GM11168 (cell line): ENCODE data around the gene CCDC137.
"Not testable (repeated sequence)": the region's sequence is repeated elsewhere in the genome, so short reads cannot be mapped to it uniquely, and the experiment has no call there.

Source experiments
- in situ Hi-C: fragments of 300-500 bp; cut with MboI; formaldehyde crosslinking; loops from one replicate; pipeline ENCODE4 v1.12.0; 2022; ENCODE audit warnings: low sequenced_read_pairs; ENCODE audit not compliant: unreplicated experiment

The CCDC137 gene, protein sequence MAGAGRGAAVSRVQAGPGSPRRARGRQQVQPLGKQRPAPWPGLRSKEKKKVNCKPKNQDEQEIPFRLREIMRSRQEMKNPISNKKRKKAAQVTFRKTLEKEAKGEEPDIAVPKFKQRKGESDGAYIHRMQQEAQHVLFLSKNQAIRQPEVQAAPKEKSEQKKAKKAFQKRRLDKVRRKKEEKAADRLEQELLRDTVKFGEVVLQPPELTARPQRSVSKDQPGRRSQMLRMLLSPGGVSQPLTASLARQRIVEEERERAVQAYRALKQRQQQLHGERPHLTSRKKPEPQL

DNA sequence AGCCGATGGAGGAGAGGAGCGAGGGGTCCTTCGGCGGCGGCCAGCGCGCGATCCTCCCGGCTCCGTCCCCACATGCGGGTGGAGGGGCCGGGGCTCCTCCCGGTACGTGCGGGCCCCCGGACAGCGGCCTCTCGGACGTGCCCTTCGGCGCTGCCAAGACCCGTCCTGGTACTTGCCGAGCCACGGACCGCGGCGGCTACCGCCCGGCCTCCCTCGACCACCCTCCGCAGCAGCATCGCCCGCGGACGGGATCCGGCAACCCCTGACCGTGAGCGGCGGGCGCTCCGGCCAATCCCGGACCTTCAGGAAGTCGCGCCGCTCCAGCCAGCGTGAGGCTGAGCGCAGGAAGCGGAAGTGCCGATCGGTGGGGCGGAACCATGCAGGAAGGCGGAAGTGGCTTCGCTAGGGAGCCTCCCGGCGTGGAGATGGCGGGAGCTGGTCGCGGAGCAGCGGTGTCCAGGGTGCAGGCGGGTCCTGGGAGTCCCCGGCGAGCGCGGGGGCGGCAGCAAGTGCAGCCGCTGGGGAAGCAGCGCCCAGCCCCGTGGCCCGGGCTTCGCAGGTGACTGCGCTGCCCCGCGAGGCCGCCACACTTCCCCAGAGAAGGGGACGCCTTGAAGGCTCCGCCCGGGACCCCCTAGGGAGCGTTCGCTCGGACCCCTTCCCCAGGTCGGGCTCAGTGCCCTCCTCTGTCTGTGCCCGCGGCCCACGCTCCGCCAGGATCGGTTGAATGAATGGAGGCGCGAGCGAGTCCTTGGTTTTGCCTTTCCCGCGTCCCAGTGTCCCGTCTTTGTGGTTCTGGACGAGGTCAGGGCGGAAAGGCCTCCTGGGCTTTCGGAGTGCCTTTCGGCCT lies at the start of gene CCDC137, which contains the start of gene OXLD1:
TSS of gene CCDC137 (plus strand) at position 396 of the 850 bp plus-strand sequence. CDS start at position 426, 30 bp downstream.
TSS of gene OXLD1 (minus strand) at position 264 of the 850 bp plus-strand sequence. CDS start at position 236, 28 bp downstream.
- in situ Hi-C loops: no loop called here

DNA sequence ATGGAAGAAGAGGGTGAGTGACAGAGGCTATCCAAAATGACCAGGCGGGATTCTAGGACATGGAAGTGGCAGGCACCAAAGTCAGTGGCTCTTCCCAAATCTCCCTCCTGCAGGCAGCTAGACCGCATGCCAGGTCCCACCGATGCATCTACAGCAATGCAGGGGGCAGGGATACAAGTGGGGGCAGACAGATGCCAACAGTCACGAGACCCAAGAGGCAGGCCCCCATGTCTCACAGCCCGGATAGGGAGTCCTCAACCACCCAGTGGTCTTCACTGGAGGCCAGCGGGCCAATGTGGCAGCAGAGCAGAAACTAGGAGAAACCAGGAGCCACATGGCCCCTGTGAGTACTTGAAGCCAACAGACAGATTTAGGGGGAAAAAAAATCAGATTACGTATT lies 49.7 kb upstream of the CCDC137 start:
- in situ Hi-C loops: no loop called here

DNA sequence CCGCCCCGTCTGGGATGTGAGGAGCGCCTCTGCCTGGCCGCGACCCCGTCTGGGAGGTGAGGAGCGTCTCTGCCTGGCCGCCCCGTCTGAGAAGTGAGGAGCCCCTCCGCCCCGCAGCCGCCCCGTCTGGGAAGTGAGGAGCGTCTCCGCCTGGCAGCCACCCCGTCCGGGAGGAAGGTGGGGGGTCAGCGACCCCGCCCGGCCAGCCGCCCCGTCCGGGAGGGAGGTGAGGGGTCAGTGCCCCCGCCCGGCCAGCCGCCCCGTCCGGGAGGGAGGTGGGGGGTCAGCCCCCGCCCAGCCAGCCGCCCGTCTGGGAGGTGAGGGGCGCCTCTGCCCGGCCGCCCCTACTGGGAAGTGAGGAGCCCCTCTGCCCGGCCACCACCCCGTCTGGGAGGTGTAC lies 48.2 kb upstream of the CCDC137 start:
- in situ Hi-C loops: not testable (repeated sequence)

DNA sequence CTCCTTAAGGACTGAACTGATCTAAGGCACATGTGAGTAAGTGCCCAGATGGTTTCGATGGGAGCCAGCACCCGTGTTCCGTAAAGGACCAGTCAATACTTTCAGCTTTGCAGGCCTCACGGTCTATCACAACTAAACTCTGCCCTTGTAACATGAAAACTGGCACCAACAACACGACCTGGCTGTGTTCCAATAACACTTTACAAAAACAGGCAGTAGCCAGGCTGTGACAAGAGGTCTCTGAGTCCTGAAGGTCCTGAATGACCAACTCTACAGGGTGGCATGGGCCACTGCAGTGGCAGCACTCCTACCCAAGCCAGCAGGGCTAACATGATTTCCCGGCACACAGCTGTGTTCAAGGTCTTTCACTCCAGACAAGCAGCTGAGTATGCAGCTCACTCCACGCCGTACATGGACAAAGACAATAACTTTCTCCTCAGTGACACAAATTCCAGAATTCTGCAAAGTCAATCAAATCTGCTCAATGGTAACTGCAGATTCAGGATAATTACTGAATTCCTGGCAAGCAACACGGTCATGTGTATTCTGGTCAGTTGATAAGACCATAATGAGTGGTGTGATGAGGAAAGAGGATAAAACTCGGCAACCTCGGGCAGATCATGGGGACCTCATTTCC lies 44.9 kb upstream of the CCDC137 start:
- in situ Hi-C loops: no loop called here

DNA sequence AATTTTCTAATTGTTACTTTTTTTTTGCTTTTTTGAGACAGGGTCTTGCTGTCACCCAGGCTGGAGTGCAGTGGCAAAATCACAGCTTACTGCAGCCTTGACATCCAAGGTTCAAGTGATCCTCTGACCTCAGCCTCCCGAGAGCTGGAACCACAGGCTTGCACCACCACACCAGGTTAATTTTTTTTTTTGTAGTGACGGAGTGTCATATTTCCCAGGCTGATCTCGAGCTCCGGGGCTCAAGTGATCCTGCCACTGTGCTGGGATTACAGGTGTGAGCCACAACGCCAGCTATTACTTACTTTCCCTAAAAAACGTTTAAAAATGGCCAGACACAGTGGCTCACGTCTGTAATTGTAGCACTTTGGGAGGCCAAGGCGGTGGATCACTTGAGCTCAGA lies 36.3 kb upstream of the CCDC137 start:
- in situ Hi-C loops: no loop called here

DNA sequence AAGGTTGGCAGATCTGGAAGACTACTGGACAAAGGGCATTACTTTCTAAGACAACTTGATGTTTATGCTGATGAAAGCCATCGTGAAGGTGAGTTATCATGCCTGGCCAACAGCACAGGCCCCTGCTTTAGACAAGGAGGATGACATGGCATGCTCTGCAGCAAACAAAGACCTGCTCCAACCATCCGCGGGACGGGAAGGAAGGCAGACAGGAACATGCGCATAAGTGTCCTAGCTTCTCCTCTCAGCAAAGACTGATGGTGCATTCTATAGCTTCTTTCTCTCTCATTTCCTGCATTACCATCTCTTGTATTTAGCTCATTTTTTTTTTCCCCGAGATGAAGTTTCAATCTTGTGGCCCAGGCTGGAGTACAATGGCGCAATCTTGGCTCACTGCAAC lies 35.1 kb upstream of the CCDC137 start:
- in situ Hi-C loops: no loop called here

DNA sequence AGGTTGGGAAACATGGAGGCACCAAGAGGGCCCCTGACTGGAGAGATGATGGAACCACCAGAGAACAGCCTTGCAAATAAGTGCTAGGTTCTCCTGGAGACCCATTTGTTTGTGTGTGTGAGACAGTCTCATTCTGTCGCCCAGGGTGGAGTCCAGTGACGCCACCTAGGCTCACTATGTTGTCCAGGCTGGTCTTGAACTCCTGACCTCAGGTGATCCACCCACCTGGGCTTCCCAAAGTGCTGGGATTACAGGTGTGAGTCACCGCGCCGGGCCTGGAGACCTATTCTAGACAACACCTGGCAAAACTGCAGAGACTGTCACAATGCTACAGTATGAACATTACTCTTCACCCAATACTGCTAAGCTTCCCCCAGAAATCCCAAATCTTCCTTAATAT lies 31.1 kb upstream of the CCDC137 start:
- in situ Hi-C loops: no loop called here

DNA sequence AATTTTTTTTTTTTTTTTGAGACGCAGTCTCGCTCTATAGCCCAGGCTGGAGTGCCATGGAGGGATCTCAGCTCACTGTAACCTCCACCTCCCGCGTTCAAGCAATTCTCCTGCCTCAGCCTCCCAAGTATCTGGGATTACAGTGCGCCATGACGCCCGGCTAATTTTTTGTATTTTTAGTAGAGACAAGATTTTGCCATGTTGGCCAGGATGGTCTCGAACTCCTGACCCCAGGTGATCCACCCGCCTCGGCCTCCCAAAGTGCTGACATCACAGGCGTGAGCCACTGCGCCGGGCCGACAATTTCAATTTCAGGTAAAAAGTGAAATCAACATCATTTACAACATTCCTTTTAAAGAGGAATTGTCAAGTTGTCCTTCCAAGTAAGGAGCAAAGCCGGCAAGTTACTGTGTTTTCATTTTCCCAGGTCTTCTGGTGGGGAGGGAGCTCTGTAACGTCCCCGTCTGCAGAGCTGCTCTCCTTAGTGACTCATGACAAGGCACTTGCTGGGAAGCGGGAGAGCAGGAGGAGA lies 30.5 kb upstream of the CCDC137 start:
- in situ Hi-C loops: no loop called here

DNA sequence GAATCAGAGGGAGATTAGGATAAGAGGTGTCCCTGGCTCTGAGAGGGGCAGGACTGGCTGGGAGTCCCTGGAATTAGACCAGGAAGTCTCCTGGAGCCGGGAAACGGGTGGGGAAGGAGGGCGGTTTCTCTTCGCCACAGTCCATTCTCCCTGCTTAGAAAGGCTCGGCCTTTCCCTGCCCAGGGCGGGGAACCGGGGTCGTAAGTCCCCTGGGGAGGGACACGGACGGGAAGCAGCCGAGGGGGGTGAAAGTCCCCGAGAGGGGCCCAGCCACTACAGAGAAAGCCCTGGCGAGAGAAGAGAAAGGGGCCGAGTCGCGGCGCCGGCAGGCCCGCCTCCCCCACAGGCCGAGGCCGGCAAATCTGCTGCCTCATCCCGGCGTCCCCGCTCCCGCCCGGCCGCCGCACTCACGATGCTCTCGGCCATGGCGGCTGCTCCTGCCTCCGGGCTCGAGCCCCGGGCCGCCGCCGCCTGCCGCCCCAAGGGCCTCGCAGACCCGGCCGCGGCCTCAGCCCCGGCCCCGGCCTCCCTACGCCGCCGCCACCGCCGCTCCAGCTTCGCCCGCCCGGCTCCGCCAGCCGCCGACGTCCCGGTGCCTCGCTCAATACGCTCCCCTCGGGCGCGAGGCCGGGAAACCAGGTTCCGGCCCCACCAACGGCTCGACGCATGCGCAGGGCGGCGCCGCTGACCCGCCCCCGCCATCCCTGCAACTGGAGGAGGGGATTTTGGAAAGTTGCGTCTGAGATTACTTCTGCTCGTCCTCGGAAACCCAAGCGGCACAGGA lies 29.8 kb upstream of the CCDC137 start, which contains the start of the genes NPLOC4 and TSPAN10:
TSS of gene NPLOC4 (minus strand) at position 608 of the 784 bp plus-strand sequence. CDS start at position 426, 182 bp downstream.
TSS of gene TSPAN10 (plus strand) at position 692 of the 784 bp plus-strand sequence. CDS start 5,217 bp downstream, outside the sequence.
- in situ Hi-C loops: no loop called here

DNA sequence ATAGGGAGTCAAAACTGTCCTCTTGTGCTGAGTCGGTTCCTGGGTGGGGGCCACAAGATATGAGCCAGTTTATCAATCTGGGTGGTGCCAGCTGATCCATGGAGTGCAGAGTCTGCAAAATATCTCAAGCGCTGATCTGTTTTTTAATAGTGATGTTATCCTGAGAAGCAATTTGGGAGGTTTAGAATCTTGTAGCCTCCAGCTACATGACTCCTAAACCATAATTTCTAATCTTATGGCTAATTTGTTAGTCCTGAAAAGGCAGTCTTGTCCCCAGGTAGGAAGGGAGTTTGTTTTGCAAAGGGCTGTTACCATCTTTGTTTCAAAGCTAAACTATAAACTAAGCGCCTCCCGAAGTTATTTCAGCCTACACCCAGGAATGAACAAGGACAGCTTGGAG lies 27.9 kb upstream of the CCDC137 start:
- in situ Hi-C loops: no loop called here

DNA sequence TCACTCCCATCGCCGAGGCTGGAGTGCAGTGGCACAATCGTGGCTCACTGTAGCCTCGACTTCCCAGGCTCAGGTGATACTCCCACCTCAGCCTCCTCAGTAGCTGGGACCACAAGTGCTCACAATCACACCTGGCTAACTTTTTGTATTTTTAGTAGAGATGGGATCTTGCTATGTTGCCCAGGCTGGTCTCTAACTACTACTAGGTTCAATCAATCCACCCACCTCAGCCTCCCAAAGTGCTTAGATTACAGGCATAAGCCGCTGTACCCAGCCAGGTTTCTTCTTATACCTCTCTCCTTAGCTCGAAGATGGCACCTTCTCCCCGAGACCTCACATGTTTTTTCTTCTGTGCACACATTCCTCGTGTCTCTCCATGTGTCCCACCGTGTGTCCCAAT lies 26.5 kb upstream of the CCDC137 start:
- in situ Hi-C loops: no loop called here

DNA sequence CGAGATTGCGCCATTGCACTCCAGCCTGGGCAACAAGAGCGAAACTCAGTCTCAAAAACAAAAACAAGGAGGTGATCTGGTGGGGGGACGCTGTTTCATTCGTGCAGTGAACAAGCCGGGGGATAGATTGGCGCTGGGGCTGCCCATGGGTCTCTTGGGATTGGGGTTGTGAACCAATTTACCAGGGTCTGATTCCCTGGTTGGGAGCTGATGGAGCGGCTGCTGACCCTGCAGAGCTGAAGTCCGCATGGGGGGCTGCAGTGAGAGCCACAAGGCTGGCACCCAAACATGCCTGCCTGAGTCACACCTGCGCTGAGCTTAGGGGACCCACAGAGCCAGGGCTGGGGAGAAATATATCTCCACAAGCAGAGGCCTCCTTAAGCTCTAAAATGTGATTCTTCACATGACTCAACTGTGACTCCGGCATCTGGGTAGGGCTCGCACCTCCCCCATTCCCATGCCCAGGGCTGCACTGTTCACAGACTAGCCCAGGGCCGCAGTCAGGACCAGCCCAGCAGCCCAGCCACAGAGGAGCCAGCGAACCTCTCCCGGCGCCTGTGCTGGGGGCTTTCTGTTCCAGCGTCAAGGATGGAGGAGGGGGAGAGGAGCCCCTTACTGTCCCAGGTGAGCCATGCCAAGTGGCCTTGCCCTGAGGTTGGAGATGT lies 24.6 kb upstream of the CCDC137 start:
- in situ Hi-C loops: no loop called here

DNA sequence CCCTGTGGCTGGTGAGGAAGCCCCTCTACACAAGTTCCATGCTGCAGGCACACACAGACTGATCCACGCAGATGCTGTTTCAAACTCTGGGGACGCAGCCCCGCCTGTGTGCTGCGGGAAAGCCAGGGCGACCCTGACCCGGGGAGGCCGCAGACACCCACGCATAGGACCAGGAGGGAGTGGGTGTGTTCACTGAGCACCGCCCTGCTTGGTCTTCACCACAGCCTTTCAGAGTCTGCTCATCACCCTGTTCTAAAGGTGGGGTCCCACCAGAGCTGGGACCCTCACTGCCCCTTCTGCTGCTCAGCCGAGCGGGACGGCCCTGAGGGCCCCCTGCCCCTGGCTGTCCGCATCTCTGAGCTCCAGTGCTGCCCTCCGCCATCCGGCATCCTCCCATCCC lies 22.0 kb upstream of the CCDC137 start:
- in situ Hi-C loops: no loop called here

DNA sequence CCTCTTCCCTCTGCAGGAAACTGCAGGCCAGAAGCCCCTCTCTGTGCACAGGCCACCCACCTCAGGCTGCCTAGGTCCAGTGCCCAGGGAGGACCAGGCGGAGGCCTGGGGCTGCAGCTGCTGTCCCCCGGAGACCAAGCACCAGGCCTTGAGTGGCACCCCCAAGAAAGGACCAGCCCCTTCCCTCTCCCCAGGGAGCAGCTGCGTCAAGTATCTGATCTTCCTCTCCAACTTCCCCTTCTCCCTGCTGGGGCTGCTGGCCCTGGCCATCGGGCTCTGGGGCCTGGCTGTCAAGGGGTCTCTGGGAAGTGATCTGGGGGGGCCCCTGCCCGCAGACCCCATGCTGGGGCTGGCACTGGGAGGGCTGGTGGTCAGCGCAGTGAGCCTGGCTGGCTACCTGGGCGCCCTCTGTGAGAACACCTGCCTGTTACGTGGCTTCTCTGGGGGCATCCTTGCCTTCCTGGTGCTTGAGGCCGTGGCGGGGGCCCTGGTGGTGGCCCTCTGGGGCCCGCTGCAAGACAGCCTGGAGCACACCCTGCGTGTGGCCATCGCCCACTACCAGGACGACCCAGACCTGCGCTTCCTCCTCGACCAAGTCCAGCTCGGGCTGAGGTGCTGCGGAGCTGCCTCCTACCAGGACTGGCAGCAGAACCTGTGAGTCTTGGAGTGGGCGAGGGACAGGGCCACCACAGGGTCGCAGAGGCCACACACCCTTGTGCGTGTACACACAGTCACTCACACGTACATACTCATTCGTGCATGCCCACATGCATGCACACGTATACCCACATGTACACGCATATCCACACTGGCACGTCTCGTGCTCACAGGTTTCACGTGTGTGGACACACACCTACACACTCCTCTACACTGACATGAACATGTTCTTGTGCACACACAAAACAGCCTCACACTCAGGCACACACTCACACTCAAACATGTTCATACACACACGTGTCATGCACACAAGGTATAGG lies 21.3 kb upstream of the CCDC137 start:
- in situ Hi-C loops: no loop called here

DNA sequence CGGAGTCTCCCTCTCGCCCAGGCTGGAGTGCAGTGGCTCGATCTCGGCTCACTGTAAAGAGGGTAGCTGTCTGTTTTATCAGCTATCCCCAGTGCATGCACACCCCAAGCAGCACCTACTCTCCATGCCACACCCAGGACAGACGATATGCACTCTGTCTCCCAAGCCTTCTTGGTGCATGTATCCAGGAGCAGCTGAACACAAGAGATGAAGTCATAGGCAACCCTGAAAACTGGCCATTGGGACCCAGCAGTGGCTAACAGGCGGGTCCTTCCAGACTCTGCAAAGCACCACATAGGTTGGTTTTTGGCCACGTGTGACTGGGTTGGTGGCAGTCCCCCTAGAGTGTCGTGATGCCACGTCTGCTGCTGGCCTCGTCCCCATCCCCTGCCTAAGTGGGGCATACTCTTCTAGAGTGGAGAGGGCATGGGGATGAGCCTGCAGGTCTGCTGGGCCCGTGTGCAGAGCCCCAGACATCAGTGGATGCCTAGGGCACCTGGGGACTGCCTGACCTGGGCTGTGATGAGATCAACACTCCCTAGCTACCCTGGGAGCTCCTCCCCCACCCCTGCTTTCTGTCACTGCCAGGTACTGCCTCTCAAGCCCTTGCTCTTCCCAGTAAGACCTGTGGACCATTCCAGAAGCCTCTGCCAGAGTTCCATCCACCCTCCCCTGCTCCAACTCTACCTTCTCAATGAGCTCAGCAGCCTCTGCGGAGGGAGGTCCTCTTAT lies 19.5 kb upstream of the CCDC137 start:
- in situ Hi-C loops: no loop called here

DNA sequence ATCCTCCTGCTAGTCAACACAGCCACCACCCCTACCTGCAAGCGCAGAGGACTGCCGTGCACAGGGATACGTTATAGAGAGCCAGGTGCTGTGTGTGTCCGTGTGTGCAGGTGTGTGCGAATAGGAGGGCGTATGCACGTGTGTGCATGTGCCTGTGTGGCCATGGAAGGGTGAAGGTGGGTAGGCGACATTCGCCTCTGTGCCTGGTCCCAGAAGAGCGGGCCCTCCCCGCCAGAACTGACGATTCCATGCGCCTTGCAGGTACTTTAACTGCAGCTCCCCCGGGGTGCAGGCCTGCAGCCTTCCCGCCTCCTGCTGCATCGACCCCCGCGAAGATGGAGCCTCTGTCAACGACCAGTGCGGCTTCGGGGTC lies 18.9 kb upstream of the CCDC137 start:
- in situ Hi-C loops: no loop called here

DNA sequence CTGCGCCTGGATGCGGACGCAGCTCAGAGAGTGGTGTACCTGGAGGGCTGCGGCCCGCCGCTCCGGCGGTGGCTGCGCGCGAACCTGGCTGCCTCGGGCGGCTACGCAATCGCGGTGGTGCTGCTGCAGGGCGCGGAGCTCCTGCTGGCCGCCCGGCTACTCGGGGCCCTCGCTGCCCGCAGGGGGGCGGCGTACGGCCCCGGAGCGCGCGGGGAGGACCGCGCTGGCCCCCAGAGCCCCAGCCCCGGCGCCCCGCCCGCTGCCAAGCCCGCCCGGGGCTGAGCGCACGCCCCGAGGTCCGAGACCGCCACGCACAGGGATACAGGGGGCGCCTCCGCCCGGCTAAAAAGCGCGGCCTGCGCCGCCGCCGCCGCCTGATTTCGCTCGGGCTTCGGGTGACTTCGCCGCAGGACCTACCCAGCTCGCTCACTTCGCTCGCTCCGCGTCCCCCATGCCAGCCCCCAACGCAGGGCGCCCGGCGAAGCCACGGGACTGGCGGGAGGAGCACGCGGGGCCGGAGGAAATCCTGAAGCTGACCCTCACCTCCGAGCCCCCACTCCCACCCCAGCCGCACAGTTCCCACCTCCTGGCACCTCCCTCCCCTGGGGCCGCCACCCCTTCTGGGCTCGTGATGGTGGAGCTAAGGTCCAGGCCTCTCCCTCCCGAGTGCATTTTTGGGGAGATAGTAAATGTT lies 18.4 kb upstream of the CCDC137 start:
- in situ Hi-C loops: no loop called here
